Measurements from ENCODE around the gene ZNF787. TPM values are rescaled to one million over a fixed set of nuclear protein-coding genes. Genes with fewer than 3 reads are reported as not detected.
"Not testable (repeated sequence)": the region's sequence is repeated elsewhere in the genome, so short reads cannot be mapped to it uniquely, and the experiment has no call there.

ZNF787 gene
- total RNA-seq, 1 donor from 2014 or later = 33.9 TPM

GRCh38 chr19:56098731-56099568, 22.1 kb downstream of the ZNF787 start:
- H3K27me3 Mint-ChIP-seq = no peaks in the 10 kb centered on the region
- no peak for TF ChIP-seq CTCF (IDR thresholded peaks at IDR 0.05; ENCODE audit: unreplicated experiment)
- no peak for DNase-seq (ENCODE audit: low spot score, unreplicated experiment)
- H3K4me1 Mint-ChIP-seq (ENCODE audit: low read depth) = no peaks in the 10 kb centered on the region
- no peak overlapping the region for H3K27ac Mint-ChIP-seq
- H3K9me3 Mint-ChIP-seq (ENCODE audit: low read depth) = no peaks in the 10 kb centered on the region
- no peak overlapping the region for H3K4me3 Mint-ChIP-seq (ENCODE audit: low read depth)
- peaks cover 15% of the 10 kb centered on the region for H3K36me3 Mint-ChIP-seq (ENCODE audit: insufficient read depth)

GRCh38 chr19:56098237-56098636, 22.9 kb downstream of the ZNF787 start:
- DNase-seq (ENCODE audit: low spot score, unreplicated experiment); H3K27ac Mint-ChIP-seq; H3K9me3 Mint-ChIP-seq (ENCODE audit: low read depth); H3K4me3 Mint-ChIP-seq (ENCODE audit: low read depth); H3K27me3 Mint-ChIP-seq; H3K4me1 Mint-ChIP-seq (ENCODE audit: low read depth): not testable (repeated sequence)
- H3K36me3 Mint-ChIP-seq (ENCODE audit: insufficient read depth) = peaks cover 22% of the 10 kb centered on the region

- no peak overlapping the region for H3K4me3 Mint-ChIP-seq (ENCODE audit: low read depth)
- peaks cover 11% of the 10 kb centered on the region for H3K9me3 Mint-ChIP-seq (ENCODE audit: low read depth)
- no peak for TF ChIP-seq CTCF (IDR thresholded peaks at IDR 0.05; ENCODE audit: unreplicated experiment)
- no peaks in the 10 kb centered on the region for H3K27me3 Mint-ChIP-seq
- no peaks in the 10 kb centered on the region for H3K4me1 Mint-ChIP-seq (ENCODE audit: low read depth)
- no peak for DNase-seq (ENCODE audit: low spot score, unreplicated experiment)
- H3K36me3 Mint-ChIP-seq (ENCODE audit: insufficient read depth) = peaks cover 27% of the 10 kb centered on the region
- H3K27ac Mint-ChIP-seq = no peak overlapping the region
These were observed 23.3 kb downstream of the ZNF787 start for GRCh38 chr19:56097776-56098175.

- Mint-ChIP-seq H3K9me3 (ENCODE audit: low read depth) (peaks cover 14% of the 10 kb centered on the region), H3K27me3 (no peaks in the 10 kb centered on the region), H3K4me3 (ENCODE audit: low read depth) (no peak overlapping the region), H3K36me3 (ENCODE audit: insufficient read depth) (peaks cover 30% of the 10 kb centered on the region), H3K4me1 (ENCODE audit: low read depth) (no peaks in the 10 kb centered on the region), H3K27ac (no peak overlapping the region)
- DNase-seq (ENCODE audit: low spot score, unreplicated experiment) = no peak
- no peak for TF ChIP-seq CTCF (IDR thresholded peaks at IDR 0.05; ENCODE audit: unreplicated experiment)
These were observed 23.8 kb downstream of the ZNF787 start for GRCh38 chr19:56097306-56097705.

GRCh38 chr19:56096665-56097064, 24.4 kb downstream of the ZNF787 start:
- H3K4me1 Mint-ChIP-seq (ENCODE audit: low read depth) = no peaks in the 10 kb centered on the region
- no peak for DNase-seq (ENCODE audit: low spot score, unreplicated experiment)
- H3K9me3 Mint-ChIP-seq (ENCODE audit: low read depth) = peaks cover 14% of the 10 kb centered on the region
- no peak overlapping the region for H3K4me3 Mint-ChIP-seq (ENCODE audit: low read depth)
- no peaks in the 10 kb centered on the region for H3K27me3 Mint-ChIP-seq
- TF ChIP-seq CTCF (IDR thresholded peaks at IDR 0.05; ENCODE audit: unreplicated experiment) = no peak
- no peak overlapping the region for H3K27ac Mint-ChIP-seq
- H3K36me3 Mint-ChIP-seq (ENCODE audit: insufficient read depth) = peaks cover 30% of the 10 kb centered on the region

GRCh38 chr19:56094449-56094848, 26.6 kb downstream of the ZNF787 start:
- no peak overlapping the region for H3K27ac Mint-ChIP-seq
- H3K4me1 Mint-ChIP-seq (ENCODE audit: low read depth) = no peaks in the 10 kb centered on the region
- DNase-seq (ENCODE audit: low spot score, unreplicated experiment) = no peak
- peaks cover 31% of the 10 kb centered on the region for H3K36me3 Mint-ChIP-seq (ENCODE audit: insufficient read depth)
- peaks cover 14% of the 10 kb centered on the region for H3K9me3 Mint-ChIP-seq (ENCODE audit: low read depth)
- H3K27me3 Mint-ChIP-seq = no peaks in the 10 kb centered on the region
- no peak for TF ChIP-seq CTCF (IDR thresholded peaks at IDR 0.05; ENCODE audit: unreplicated experiment)
- H3K4me3 Mint-ChIP-seq (ENCODE audit: low read depth) = no peak overlapping the region

Data from progenitor cell of endocrine pancreas (in vitro differentiated cells).